ENCODE results near the gene CEP350. TPM values are rescaled to one million over a fixed set of nuclear protein-coding genes. Genes with fewer than 3 reads are reported as not detected.
"Not testable (repeated sequence)": the region's sequence is repeated elsewhere in the genome, so short reads cannot be mapped to it uniquely, and the experiment has no call there.

Gene CEP350
- total RNA-seq, 2 donors from 2014 or later = 41.9 to 43.6 TPM

- not testable (repeated sequence) for DNase-seq (ENCODE audit: low spot score in 2 of 2); ATAC-seq; H3K9me3 Mint-ChIP-seq; H3K27ac Mint-ChIP-seq
- H3K36me3 Mint-ChIP-seq = peaks cover 4 to 26% of the 10 kb centered on the region in 2 donors
Measured at GRCh38 chr1:180006762-180007161, 52.2 kb downstream of the CEP350 start.

GRCh38 chr1:180020017-180020416 is 65.4 kb downstream of the CEP350 start:
- Mint-ChIP-seq H3K36me3 (peaks cover 7 to 9% of the 10 kb centered on the region in 2 donors), H3K27ac (no peak overlapping the region), H3K9me3 (no peaks in the 10 kb centered on the region)
- ATAC-seq (no peak), DNase-seq (ENCODE audit: low spot score in 2 of 2) (no peak)

- DNase-seq (ENCODE audit: low spot score in 2 of 2) = no peak
- no peaks in the 10 kb centered on the region for H3K9me3 Mint-ChIP-seq
- ATAC-seq = no peak
- no peaks in the 10 kb centered on the region for H3K36me3 Mint-ChIP-seq
- no peak overlapping the region for H3K27ac Mint-ChIP-seq
Measured at GRCh38 chr1:180026556-180026955, 71.9 kb downstream of the CEP350 start.

GRCh38 chr1:180027949-180028445 is 73.4 kb downstream of the CEP350 start:
- DNase-seq (ENCODE audit: low spot score in 2 of 2) = no peak
- H3K36me3 Mint-ChIP-seq = no peaks in the 10 kb centered on the region
- no peak for ATAC-seq
- no peaks in the 10 kb centered on the region for H3K9me3 Mint-ChIP-seq
- H3K27ac Mint-ChIP-seq = no peak overlapping the region

- Mint-ChIP-seq H3K27ac (no peak overlapping the region), H3K36me3 (peaks cover 0 to 5% of the 10 kb centered on the region in 2 donors), H3K9me3 (no peaks in the 10 kb centered on the region)
- no peak for DNase-seq (ENCODE audit: low spot score in 2 of 2)
- no peak for ATAC-seq
Measured at GRCh38 chr1:180028864-180029263, 74.3 kb downstream of the CEP350 start.

GRCh38 chr1:180029524-180030135 is 75.0 kb downstream of the CEP350 start:
- ATAC-seq = no peak
- no peak overlapping the region for H3K27ac Mint-ChIP-seq
- no peak for DNase-seq (ENCODE audit: low spot score in 2 of 2)
- H3K36me3 Mint-ChIP-seq = peaks cover 0 to 7% of the 10 kb centered on the region in 2 donors
- H3K9me3 Mint-ChIP-seq = no peaks in the 10 kb centered on the region

GRCh38 chr1:180031664-180032063 is 77.1 kb downstream of the CEP350 start:
- no peak overlapping the region for H3K27ac Mint-ChIP-seq
- peaks cover 0 to 7% of the 10 kb centered on the region in 2 donors for H3K36me3 Mint-ChIP-seq
- DNase-seq (ENCODE audit: low spot score in 2 of 2) (no peak), ATAC-seq (no peak)
- H3K9me3 Mint-ChIP-seq = no peaks in the 10 kb centered on the region

GRCh38 chr1:180033390-180033789 is 78.8 kb downstream of the CEP350 start:
- H3K27ac Mint-ChIP-seq = no peak overlapping the region
- ATAC-seq = no peak
- peaks cover 0 to 7% of the 10 kb centered on the region in 2 donors for H3K36me3 Mint-ChIP-seq
- DNase-seq (ENCODE audit: low spot score in 2 of 2) = no peak
- H3K9me3 Mint-ChIP-seq = no peaks in the 10 kb centered on the region

- Mint-ChIP-seq H3K36me3 (peaks cover 6 to 7% of the 10 kb centered on the region in 2 donors), H3K27ac (peak overlapping the region in 1 of 2 donors; percentile 72), H3K9me3 (no peaks in the 10 kb centered on the region)
- DNase-seq (ENCODE audit: low spot score in 2 of 2) (no peak), ATAC-seq (no peak)
Measured at GRCh38 chr1:180040034-180040433, 85.4 kb downstream of the CEP350 start.

GRCh38 chr1:180041582-180041981 is 87.0 kb downstream of the CEP350 start:
- peaks cover 11 to 15% of the 10 kb centered on the region in 2 donors for H3K36me3 Mint-ChIP-seq
- peak overlapping the region in 1 of 2 donors; percentile 16 for H3K27ac Mint-ChIP-seq
- ATAC-seq (no peak), DNase-seq (ENCODE audit: low spot score in 2 of 2) (no peak)
- no peaks in the 10 kb centered on the region for H3K9me3 Mint-ChIP-seq

- Mint-ChIP-seq H3K9me3 (no peaks in the 10 kb centered on the region), H3K27ac (no peak overlapping the region), H3K36me3 (peaks cover 11 to 20% of the 10 kb centered on the region in 2 donors)
- no peak for ATAC-seq
- no peak for DNase-seq (ENCODE audit: low spot score in 2 of 2)
Measured at GRCh38 chr1:180042988-180043622, 88.5 kb downstream of the CEP350 start.

- no peaks in the 10 kb centered on the region for H3K9me3 Mint-ChIP-seq
- H3K36me3 Mint-ChIP-seq = peaks cover 11 to 20% of the 10 kb centered on the region in 2 donors
- no peak overlapping the region for H3K27ac Mint-ChIP-seq
- DNase-seq (ENCODE audit: low spot score in 2 of 2) (no peak), ATAC-seq (no peak)
Measured at GRCh38 chr1:180043785-180044184, 89.2 kb downstream of the CEP350 start.

- ATAC-seq (no peak), DNase-seq (ENCODE audit: low spot score in 2 of 2) (no peak)
- H3K36me3 Mint-ChIP-seq = peaks cover 11 to 20% of the 10 kb centered on the region in 2 donors
- H3K9me3 Mint-ChIP-seq = no peaks in the 10 kb centered on the region
- H3K27ac Mint-ChIP-seq = no peak overlapping the region
Measured at GRCh38 chr1:180046674-180047073, 92.1 kb downstream of the CEP350 start.

- DNase-seq (ENCODE audit: low spot score in 2 of 2) = no peak
- no peak for ATAC-seq
- Mint-ChIP-seq H3K36me3 (peaks cover 4 to 12% of the 10 kb centered on the region in 2 donors), H3K27ac (no peak overlapping the region), H3K9me3 (no peaks in the 10 kb centered on the region)
Measured at GRCh38 chr1:180053594-180054567, 99.3 kb downstream of the CEP350 start.

GRCh38 chr1:180057883-180058396 is 103.3 kb downstream of the CEP350 start:
- H3K36me3 Mint-ChIP-seq = peaks cover 4 to 12% of the 10 kb centered on the region in 2 donors
- H3K27ac Mint-ChIP-seq = no peak overlapping the region
- ATAC-seq (peak in 1 of 2 donors; percentile 26), DNase-seq (ENCODE audit: low spot score in 2 of 2) (no peak)
- no peaks in the 10 kb centered on the region for H3K9me3 Mint-ChIP-seq

GRCh38 chr1:180061019-180061418 is 106.4 kb downstream of the CEP350 start:
- no peak for DNase-seq (ENCODE audit: low spot score in 2 of 2)
- Mint-ChIP-seq H3K9me3 (no peaks in the 10 kb centered on the region), H3K27ac (no peak overlapping the region), H3K36me3 (peaks cover 4 to 12% of the 10 kb centered on the region in 2 donors)
- no peak for ATAC-seq

All from activated naive CD4-positive, alpha-beta T cell treated with anti-CD3 and anti-CD28 coated beads, Interleukin-2, amount 50 U/mL, for 72 hours (primary cell).